Upper lobe of right lung (tissue), 1 donor: ENCODE data around the gene PEBP1. TPM values are rescaled to one million over a fixed set of nuclear protein-coding genes. Genes with fewer than 3 reads are reported as not detected.

Experiments
- ATAC-seq: fragments of 200-7000 bp; cut with Tn5 transposase; one replicate; pipeline ENCODE4 v1.9.1; 2020; ENCODE audit warnings: mild to moderate bottlenecking, moderate library complexity
- DNase-seq: peaks from one replicate; pipeline ENCODE4 v3.0.0-alpha.2; 2020
- H3K27ac ChIP-seq: fragments of 200-600 bp; one replicate; pipeline ENCODE4 v1.8.0; 2022
- H3K27me3 ChIP-seq: fragments of 200-600 bp; one replicate; pipeline ENCODE4 v1.8.0; 2022; ENCODE audit warnings: mild to moderate bottlenecking
- H3K36me3 ChIP-seq: fragments of 200-600 bp; one replicate; pipeline ENCODE4 v1.8.0; 2022
- H3K4me1 ChIP-seq: fragments of 200-600 bp; one replicate; pipeline ENCODE4 v1.8.0; 2022
- H3K4me3 ChIP-seq: fragments of 200-600 bp; one replicate; pipeline ENCODE4 v1.8.0; 2022; ENCODE audit warnings: mild to moderate bottlenecking
- H3K9me3 ChIP-seq: fragments of 200-600 bp; one replicate; pipeline ENCODE4 v1.8.0; 2022
- intact Hi-C: fragments of 100-400 bp; cut with DNase I; formaldehyde crosslinking; loops from one replicate; pipeline ENCODE4 v1.11.0; 2022
- total RNA-seq: library from RNA; stranded (reverse); fragmentation: NEBNext Ultra II Directional; extraction: Animal tissue kit (Norgen Biotek cat#: 25700); gene quantifications from one replicate; pipeline ENCODE4 v1.2.1, GENCODE V29; 2021
- TF ChIP-seq, protein P1 (sequence below): fragments of 200-600 bp; IDR thresholded peaks from one replicate; pipeline ENCODE4 v1.8.0; 2022; ENCODE audit warnings: antibody characterized with exemption
- donor health status: DM: no; HTN: yes; CAD: no; lungs with severe emphysema.

The PEBP1 gene
- total RNA-seq, 1 donor from 2014 or later, result 223 TPM

DNA sequence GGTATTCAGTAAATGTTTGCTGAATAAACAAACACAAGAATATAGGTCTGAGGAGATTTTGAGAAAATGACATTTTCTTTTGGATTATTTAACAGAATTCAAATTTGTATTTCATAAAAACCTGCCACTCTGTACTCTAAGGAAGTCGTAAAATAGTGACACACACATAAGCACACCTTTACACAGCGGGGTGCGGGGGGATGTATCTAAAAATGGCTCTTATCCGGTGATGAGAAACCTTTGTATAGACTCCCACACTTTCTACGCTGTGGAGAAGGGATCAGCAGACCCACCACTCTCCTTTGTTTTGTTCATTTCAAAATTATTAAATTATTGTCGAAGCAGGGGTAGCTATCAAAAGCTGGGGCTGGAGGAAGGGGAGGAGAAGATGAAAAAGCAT, 58.0 kb downstream of the PEBP1 start:
- DNase-seq, result no peak
- Histone ChIP-seq H3K4me3 (no peak overlapping the region), H3K27me3 (no peaks in the 10 kb centered on the region), H3K9me3 (no peaks in the 10 kb centered on the region), H3K36me3 (peaks cover 64% of the 10 kb centered on the region), H3K4me1 (no peaks in the 10 kb centered on the region), H3K27ac (no peak overlapping the region)
- no peak for ATAC-seq
- TF ChIP-seq, protein P1, sequence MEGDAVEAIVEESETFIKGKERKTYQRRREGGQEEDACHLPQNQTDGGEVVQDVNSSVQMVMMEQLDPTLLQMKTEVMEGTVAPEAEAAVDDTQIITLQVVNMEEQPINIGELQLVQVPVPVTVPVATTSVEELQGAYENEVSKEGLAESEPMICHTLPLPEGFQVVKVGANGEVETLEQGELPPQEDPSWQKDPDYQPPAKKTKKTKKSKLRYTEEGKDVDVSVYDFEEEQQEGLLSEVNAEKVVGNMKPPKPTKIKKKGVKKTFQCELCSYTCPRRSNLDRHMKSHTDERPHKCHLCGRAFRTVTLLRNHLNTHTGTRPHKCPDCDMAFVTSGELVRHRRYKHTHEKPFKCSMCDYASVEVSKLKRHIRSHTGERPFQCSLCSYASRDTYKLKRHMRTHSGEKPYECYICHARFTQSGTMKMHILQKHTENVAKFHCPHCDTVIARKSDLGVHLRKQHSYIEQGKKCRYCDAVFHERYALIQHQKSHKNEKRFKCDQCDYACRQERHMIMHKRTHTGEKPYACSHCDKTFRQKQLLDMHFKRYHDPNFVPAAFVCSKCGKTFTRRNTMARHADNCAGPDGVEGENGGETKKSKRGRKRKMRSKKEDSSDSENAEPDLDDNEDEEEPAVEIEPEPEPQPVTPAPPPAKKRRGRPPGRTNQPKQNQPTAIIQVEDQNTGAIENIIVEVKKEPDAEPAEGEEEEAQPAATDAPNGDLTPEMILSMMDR, result no peak
- intact Hi-C loops, result no loop called here

Other genes starting within 250 kb of the PEBP1 start
- gene KSR2, start 167.1 kb upstream of the PEBP1 start, total RNA-seq, result 1.4 TPM
- gene RFC5, start 119.4 kb upstream of the PEBP1 start, total RNA-seq, result 8.0 TPM
- gene WSB2, start 74.9 kb upstream of the PEBP1 start, total RNA-seq, result 89.1 TPM
- gene VSIG10, start 32.1 kb upstream of the PEBP1 start, total RNA-seq, result 52.4 TPM
- 64.1 TPM for gene TAOK3, start 236.8 kb downstream of the PEBP1 start, total RNA-seq
- 28.8 TPM for gene SUDS3, start 240.4 kb downstream of the PEBP1 start, total RNA-seq